Nephron (organoid): ENCODE measurements around the gene STXBP5L.

Experiments used
- H3K27ac Mint-ChIP-seq, 3 experiments: 2 replicates each; pipeline ENCODE4 v1.8.0; 2020; ENCODE audit warnings: mixed read lengths in 3 of 3, mild to moderate bottlenecking in 2 of 3, moderate library complexity in 1 of 3
- H3K27me3 Mint-ChIP-seq: 2 replicates; pipeline ENCODE4 v1.8.0; 2021; ENCODE audit warnings: low read depth, mild to moderate bottlenecking, moderate library complexity, mixed read lengths
- H3K36me3 Mint-ChIP-seq: 2 replicates; pipeline ENCODE4 v1.8.0; 2020; ENCODE audit warnings: low read depth, mixed read lengths
- H3K4me1 Mint-ChIP-seq: 2 replicates; pipeline ENCODE4 v1.8.0; 2020; ENCODE audit warnings: mixed read lengths
- H3K4me3 Mint-ChIP-seq, 3 experiments: 2 replicates each; pipeline ENCODE4 v1.8.0; 2020; ENCODE audit warnings: mild to moderate bottlenecking in 3 of 3, mixed read lengths in 3 of 3, moderate library complexity in 2 of 3
- H3K9me3 Mint-ChIP-seq: 2 replicates; pipeline ENCODE4 v1.8.0; 2020; ENCODE audit warnings: mixed read lengths
- CTCF ChIP-seq, 3 experiments: fragments of 200-600 bp; sonication (generic); IDR thresholded peaks; one replicate each; pipeline ENCODE4 v1.5.0; 2021; ENCODE audit warnings: antibody characterized with exemption in 3 of 3; ENCODE audit not compliant: unreplicated experiment in 3 of 3

STXBP5L gene

GRCh38 chr3:120983321-120983665 is 75.3 kb downstream of the STXBP5L start:
- Mint-ChIP-seq H3K27me3 (peaks cover 4% of the 10 kb centered on the region), H3K9me3 (peaks cover 17% of the 10 kb centered on the region), H3K27ac (no peak overlapping the region), H3K4me1 (no peaks in the 10 kb centered on the region), H3K36me3 (peaks cover 5% of the 10 kb centered on the region), H3K4me3 (no peak overlapping the region)
- TF ChIP-seq CTCF (IDR thresholded peaks at IDR 0.05; ENCODE audit: unreplicated experiment in 3 of 3), result no peak

GRCh38 chr3:120983841-120984240 is 75.8 kb downstream of the STXBP5L start:
- Mint-ChIP-seq H3K4me1 (no peaks in the 10 kb centered on the region), H3K27ac (no peak overlapping the region), H3K4me3 (no peak overlapping the region), H3K27me3 (peaks cover 4% of the 10 kb centered on the region), H3K9me3 (peaks cover 17% of the 10 kb centered on the region), H3K36me3 (peaks cover 5% of the 10 kb centered on the region)
- no peak for TF ChIP-seq CTCF (IDR thresholded peaks at IDR 0.05; ENCODE audit: unreplicated experiment in 3 of 3)

- H3K9me3 Mint-ChIP-seq, result peaks cover 15% of the 10 kb centered on the region
- H3K27ac Mint-ChIP-seq, result no peak overlapping the region
- H3K4me3 Mint-ChIP-seq, result no peak overlapping the region
- H3K27me3 Mint-ChIP-seq, result peaks cover 4% of the 10 kb centered on the region
- TF ChIP-seq CTCF (IDR thresholded peaks at IDR 0.05; ENCODE audit: unreplicated experiment in 3 of 3), result no peak
- no peaks in the 10 kb centered on the region for H3K36me3 Mint-ChIP-seq
- no peaks in the 10 kb centered on the region for H3K4me1 Mint-ChIP-seq
These were observed 77.2 kb downstream of the STXBP5L start for GRCh38 chr3:120985242-120985641.

DNA sequence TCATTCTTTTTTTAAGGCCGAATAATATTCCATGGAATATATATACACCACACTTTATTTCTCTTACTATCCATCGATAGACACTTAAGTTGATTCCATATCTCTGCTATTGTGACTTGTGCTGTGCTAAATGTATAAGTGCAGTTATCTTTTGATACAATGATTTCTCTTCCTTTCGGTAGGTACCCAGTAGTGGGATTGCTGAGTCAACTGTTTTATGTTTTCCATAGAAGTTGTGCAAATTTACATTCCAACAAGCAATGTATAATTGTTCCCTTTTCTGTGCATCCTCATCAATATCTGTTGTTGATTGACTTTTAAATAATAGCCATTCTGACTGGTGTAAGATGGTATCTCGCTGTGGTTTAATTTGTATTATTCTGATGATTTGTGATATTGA is 81.0 kb downstream of the STXBP5L start:
- Mint-ChIP-seq H3K36me3 (no peaks in the 10 kb centered on the region), H3K27ac (no peak overlapping the region), H3K9me3 (peaks cover 8% of the 10 kb centered on the region), H3K4me3 (no peak overlapping the region), H3K4me1 (no peaks in the 10 kb centered on the region), H3K27me3 (no peaks in the 10 kb centered on the region)
- TF ChIP-seq CTCF (IDR thresholded peaks at IDR 0.05; ENCODE audit: unreplicated experiment in 3 of 3), result no peak

GRCh38 chr3:121018917-121019321 is 110.9 kb downstream of the STXBP5L start:
- Mint-ChIP-seq H3K27ac (no peak overlapping the region), H3K36me3 (no peaks in the 10 kb centered on the region), H3K4me1 (no peaks in the 10 kb centered on the region), H3K9me3 (peaks cover 6% of the 10 kb centered on the region), H3K4me3 (no peak overlapping the region), H3K27me3 (no peaks in the 10 kb centered on the region)
- TF ChIP-seq CTCF (IDR thresholded peaks at IDR 0.05; ENCODE audit: unreplicated experiment in 3 of 3), result no peak

- Mint-ChIP-seq H3K27me3 (no peaks in the 10 kb centered on the region), H3K27ac (no peak overlapping the region), H3K4me1 (no peaks in the 10 kb centered on the region), H3K36me3 (no peaks in the 10 kb centered on the region), H3K4me3 (no peak overlapping the region), H3K9me3 (no peaks in the 10 kb centered on the region)
- TF ChIP-seq CTCF (IDR thresholded peaks at IDR 0.05; ENCODE audit: unreplicated experiment in 3 of 3), result no peak
These were observed 155.6 kb downstream of the STXBP5L start for GRCh38 chr3:121063628-121064027.
